ENCODE data around the gene FASN. TPM values are rescaled to one million over a fixed set of nuclear protein-coding genes. Genes with fewer than 3 reads are reported as not detected.

Gene FASN
- polyA plus RNA-seq, 1 of the 3 experiments (the other 2 are of a cell fraction): 55.1 TPM

GRCh38 chr17:82052638-82053059, 45.4 kb downstream of the FASN start:
- WGBS (ENCODE audit: low lambda C conversion rate): 10% methylated on average over 14 of the region's 19 CpGs

GRCh38 chr17:82051776-82052637, 46.0 kb downstream of the FASN start, which contains the start of the genes GPS1 and RFNG:
GPS1 (plus strand) TSS chr17:82051898; CDS start chr17:82051932, 34 bp downstream.
RFNG (minus strand) TSS chr17:82051811; CDS start chr17:82051766, 45 bp downstream.
- POLR2A ChIA-PET: interaction anchor here (0.6 to 1.0 kb wide), 4 partner anchors 8 to 21 kb away, joined by 3 to 4 read pairs (median 3); partner anchors contain the start of genes DCXR and DUS1L

More at GRCh38 chr17:82052638-82053059, 45.4 kb downstream of the FASN start:
- Histone ChIP-seq H4K20me1 (ENCODE audit: insufficient read depth) (peaks cover 14% of the 10 kb centered on the region; the same call in 1 of the 2 replicates), H3K9me3 (no peaks in the 10 kb centered on the region), H3K4me2 (peak overlapping the region; percentile 100), H3F3A (replicated peaks; ENCODE audit: insufficient read depth) (peaks cover 9% of the 10 kb centered on the region), H3K4me1 (ENCODE audit: control insufficient read depth in 1 of 2, insufficient read depth in 2 of 2, low read depth in 1 of 2, low read length in 1 of 2) (peaks cover 0 to 25% of the 10 kb centered on the region in 2 experiments; a peak in 2 of 4 replicates), H2AFZ (ENCODE audit: low read depth) (no peak overlapping the region), H3K36me3 (replicated peaks in 1 of 2; ENCODE audit: control insufficient read depth in 1 of 2, insufficient read depth in 2 of 2, low read length in 1 of 2) (peaks cover 32 to 70% of the 10 kb centered on the region in 2 experiments), H3K27ac (ENCODE audit: low read depth in 2 of 2, low read length in 1 of 2) (no peak overlapping the region), H3K27me3 (ENCODE audit: insufficient read depth) (no peaks in the 10 kb centered on the region), H3K79me2 (ENCODE audit: insufficient read depth) (peaks cover 49% of the 10 kb centered on the region), H3K9me2 (no peaks in the 10 kb centered on the region), H3K4me3 (ENCODE audit: low read depth in 2 of 2, low read length in 1 of 2) (peak overlapping the region; percentile 99 to 100), H3K9ac (peak overlapping the region; percentile 95)
- DNase-seq: no peak
- TF ChIP-seq RAD21 (IDR thresholded peaks at IDR 0.05; ENCODE audit: low read length) (no peak), EZH2phosphoT487 (IDR thresholded peaks at IDR 0.05; ENCODE audit: borderline replicate concordance, low read depth) (no peak), NRF1 (IDR thresholded peaks at IDR 0.05; ENCODE audit: low read depth, low read length) (no peak), TAF1 (IDR thresholded peaks at IDR 0.05; ENCODE audit: borderline replicate concordance, low read depth, low read length) (no peak), ELF1 (IDR thresholded peaks at IDR 0.05) (no peak), FOSL2 (IDR thresholded peaks at IDR 0.05; ENCODE audit: borderline replicate concordance, low read depth) (no peak), POLR2AphosphoS5 (IDR thresholded peaks at IDR 0.05; ENCODE audit: low read depth, low read length) (no peak)
- ChIA-PET POLR2A (interaction anchor here (0.6 to 0.8 kb wide), 2 partner anchors 13 to 15 kb away, joined by 3 read pairs; partner anchors contain the start of genes DCXR and DUS1L), CTCF (interaction anchor here (0.9 to 5.1 kb wide), 8 partner anchors 11 to 183 kb away, joined by 3 to 45 read pairs (median 4); partner anchors contain the start of genes DCXR and FASN)

More at GRCh38 chr17:82051776-82052637, 46.0 kb downstream of the FASN start, which contains the start of the genes GPS1 and RFNG:
- Histone ChIP-seq H3K36me3 (replicated peaks in 1 of 2; ENCODE audit: control insufficient read depth in 1 of 2, insufficient read depth in 2 of 2, low read length in 1 of 2) (peaks cover 35 to 69% of the 10 kb centered on the region in 2 experiments), H3K9ac (peak within 1 kb of the TSS; percentile 95), H3K27me3 (ENCODE audit: insufficient read depth) (no peaks in the 10 kb centered on the region), H3K4me3 (ENCODE audit: low read depth in 2 of 2, low read length in 1 of 2) (peak within 1 kb of the TSS; percentile 99 to 100), H3K4me2 (peak within 1 kb of the TSS; percentile 100), H3K9me2 (no peaks in the 10 kb centered on the region), H4K20me1 (ENCODE audit: insufficient read depth) (peaks cover 14% of the 10 kb centered on the region; the same call in 1 of the 2 replicates), H2AFZ (ENCODE audit: low read depth) (peak within 1 kb of the TSS; percentile 32; the same call in 1 of the 2 replicates), H3F3A (replicated peaks; ENCODE audit: insufficient read depth) (peaks cover 3% of the 10 kb centered on the region), H3K9me3 (no peaks in the 10 kb centered on the region), H3K4me1 (ENCODE audit: control insufficient read depth in 1 of 2, insufficient read depth in 2 of 2, low read depth in 1 of 2, low read length in 1 of 2) (peaks cover 0 to 25% of the 10 kb centered on the region in 2 experiments; a peak in 2 of 4 replicates), H3K27ac (ENCODE audit: low read depth in 2 of 2, low read length in 1 of 2) (peak within 1 kb of the TSS; percentile 37 to 74; a peak in 3 of 4 replicates), H3K79me2 (ENCODE audit: insufficient read depth) (peaks cover 49% of the 10 kb centered on the region)
- CTCF ChIA-PET: interaction anchor here (0.8 to 5.1 kb wide), 9 partner anchors 12 to 182 kb away, joined by 3 to 45 read pairs (median 3); partner anchors contain the start of genes DCXR and FASN
- TF ChIP-seq SIN3A (IDR thresholded peaks at IDR 0.05; ENCODE audit: borderline replicate concordance, low read depth, low read length): peak; percentile 69; the same call in 1 of the 2 replicates
- TF ChIP-seq JUND (IDR thresholded peaks at IDR 0.05): no peak
- TF ChIP-seq YY1 (IDR thresholded peaks at IDR 0.05; ENCODE audit: low read depth): no peak
- no peak for TF ChIP-seq IRF3 (IDR thresholded peaks at IDR 0.05; ENCODE audit: low read depth, low read length)
- no peak for TF ChIP-seq GATA2 (CRISPR knock-in tag; IDR thresholded peaks at IDR 0.05)
- TF ChIP-seq CHD2 (IDR thresholded peaks at IDR 0.05; ENCODE audit: low read length, partially characterized antibody): peak; percentile 60
- TF ChIP-seq MXI1 (IDR thresholded peaks at IDR 0.05; ENCODE audit: low read depth, low read length): peak; percentile 80
- no peak; the same call in 1 of the 2 replicates for TF ChIP-seq MEF2A (IDR thresholded peaks at IDR 0.05; ENCODE audit: borderline replicate concordance, low read depth)
- TF ChIP-seq POLR2AphosphoS5 (IDR thresholded peaks at IDR 0.05; ENCODE audit: low read depth, low read length): peak; percentile 59
- TF ChIP-seq TAF1 (IDR thresholded peaks at IDR 0.05; ENCODE audit: borderline replicate concordance, low read depth, low read length): peak; percentile 61
- TF ChIP-seq MAX (IDR thresholded peaks at IDR 0.05; ENCODE audit: low read depth): peak; percentile 87
- TF ChIP-seq GABPA (IDR thresholded peaks at IDR 0.05; ENCODE audit: low read depth): peak; percentile 91
- no peak for TF ChIP-seq REST (IDR thresholded peaks at IDR 0.05; ENCODE audit: low read depth, low read length)
- peak; percentile 99 for DNase-seq
- 0% methylated on average over 2 of the region's 94 CpGs for WGBS (ENCODE audit: low lambda C conversion rate)
